GM21576 (cell line): ENCODE results near the gene ZNF222.

Source experiments
- ATAC-seq: cut with Tn5 transposase; IDR thresholded peaks from one replicate; pipeline ENCODE4 v1.9.1; 2021; ENCODE audit warnings: mild to moderate bottlenecking, moderate library complexity; ENCODE audit not compliant: unreplicated experiment

The ZNF222 gene

DNA sequence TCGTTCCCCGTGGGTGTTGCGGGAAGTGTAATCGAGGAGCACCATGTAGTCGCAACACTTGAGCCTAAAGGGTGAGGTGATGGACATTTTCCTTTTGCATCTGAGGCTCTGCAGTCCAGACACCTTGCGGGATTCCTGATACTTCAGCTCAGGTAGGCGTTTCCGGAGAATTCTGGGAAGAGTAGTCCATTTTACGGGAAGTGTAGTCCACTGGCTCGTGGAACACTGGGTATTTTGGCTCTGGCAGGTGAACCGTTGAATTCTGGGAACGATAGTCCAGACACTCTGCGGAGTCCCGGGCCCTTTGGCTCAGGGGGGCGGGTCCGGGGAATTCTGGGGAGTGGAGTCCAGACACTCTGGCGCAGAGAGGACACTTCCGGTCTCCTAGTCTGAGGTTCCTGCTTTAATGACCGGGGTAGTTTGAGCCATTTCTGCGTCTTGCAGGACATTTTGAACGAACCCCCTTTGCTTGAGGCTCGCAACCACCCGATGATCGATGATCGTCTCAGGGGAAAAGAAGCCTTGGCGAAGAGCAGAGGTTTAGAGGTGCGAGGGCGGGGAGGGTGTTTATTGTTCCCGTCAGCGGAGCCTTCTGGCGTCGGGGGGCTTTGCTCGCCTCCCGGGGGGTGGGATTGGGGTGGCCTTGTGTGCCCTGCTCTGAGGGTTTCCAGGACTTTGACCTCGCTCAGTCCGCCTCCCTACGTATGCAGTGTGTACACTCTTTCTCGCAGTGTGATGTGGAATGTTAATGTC lies 26.6 kb downstream of the ZNF222 start, which contains the start of gene ZNF223:
Gene ZNF223 (plus strand): TSS at position 387 of the 753 bp plus-strand sequence. CDS start 3,141 bp downstream, outside the sequence.
- peak; percentile 55 for ATAC-seq

DNA sequence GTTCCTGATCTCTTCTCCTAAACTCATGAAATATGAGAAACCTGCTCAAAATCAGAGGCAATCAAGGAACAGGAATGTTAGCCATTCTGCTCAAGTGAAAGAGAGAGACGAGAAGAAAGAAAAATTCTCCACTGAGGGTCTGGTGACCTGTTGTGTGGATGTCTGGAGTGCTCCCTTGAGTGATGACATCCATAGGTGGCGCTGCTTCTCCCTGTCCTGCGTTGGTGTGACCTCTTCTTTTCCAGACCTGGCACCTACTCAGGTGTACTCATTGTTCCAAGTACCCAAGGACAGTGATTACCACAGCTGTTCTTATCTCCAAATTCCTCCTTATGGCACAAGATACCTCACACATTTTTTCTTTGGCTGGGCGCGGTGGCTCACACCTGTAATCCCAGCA lies 30.7 kb downstream of the ZNF222 start:
- no peak for ATAC-seq

DNA sequence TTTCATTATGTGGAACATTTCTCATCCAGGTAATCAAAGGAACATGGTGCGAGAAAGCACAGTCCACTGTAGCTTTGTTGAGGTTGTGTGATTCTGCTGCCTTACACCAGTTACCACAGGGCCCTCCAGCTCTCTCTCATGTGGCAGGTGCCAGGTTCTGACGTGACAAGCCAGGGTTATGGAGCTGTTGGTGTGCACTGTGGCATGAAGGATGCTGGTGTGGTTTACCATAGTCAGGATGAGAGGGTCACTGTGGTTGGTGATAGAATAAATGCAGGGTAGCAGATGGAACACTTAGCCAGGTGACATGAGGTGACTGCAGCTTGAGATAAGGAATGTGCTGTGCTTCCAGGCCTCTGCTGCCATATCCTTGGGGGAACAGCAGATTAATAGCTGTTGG lies 34.0 kb downstream of the ZNF222 start:
- no peak for ATAC-seq

DNA sequence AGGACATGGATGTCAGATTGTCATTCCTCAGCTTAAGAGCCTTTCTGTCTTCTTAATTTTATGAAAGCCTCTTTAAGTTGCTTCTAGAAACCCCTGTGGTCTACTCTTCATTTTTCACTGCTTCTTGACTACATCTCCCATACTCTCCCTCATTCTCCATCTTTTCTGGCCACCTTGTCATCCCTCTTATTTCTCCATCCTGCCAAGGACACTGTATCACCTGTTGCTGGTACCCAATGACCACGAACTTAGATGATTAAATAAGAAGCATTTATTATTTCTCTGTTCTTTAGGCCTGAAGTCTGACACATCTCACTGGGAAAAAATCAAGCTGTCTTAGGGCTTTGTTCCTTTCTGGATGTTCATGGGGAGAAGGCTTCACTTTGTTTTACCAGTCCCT lies 35.9 kb downstream of the ZNF222 start:
- no peak for ATAC-seq

DNA sequence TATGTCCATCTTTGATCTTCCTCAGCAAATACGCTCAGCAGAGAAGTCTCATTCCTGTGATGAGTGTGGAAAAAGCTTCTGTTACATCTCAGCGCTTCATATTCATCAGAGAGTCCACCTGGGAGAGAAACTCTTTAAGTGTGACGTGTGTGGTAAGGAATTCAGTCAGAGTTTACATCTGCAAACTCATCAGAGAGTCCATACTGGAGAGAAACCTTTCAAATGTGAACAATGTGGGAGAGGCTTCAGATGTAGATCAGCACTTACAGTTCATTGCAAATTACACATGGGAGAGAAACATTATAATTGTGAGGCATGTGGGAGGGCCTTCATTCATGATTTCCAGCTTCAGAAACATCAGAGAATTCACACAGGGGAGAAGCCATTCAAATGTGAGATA lies 41.1 kb downstream of the ZNF222 start:
- ATAC-seq: no peak

DNA sequence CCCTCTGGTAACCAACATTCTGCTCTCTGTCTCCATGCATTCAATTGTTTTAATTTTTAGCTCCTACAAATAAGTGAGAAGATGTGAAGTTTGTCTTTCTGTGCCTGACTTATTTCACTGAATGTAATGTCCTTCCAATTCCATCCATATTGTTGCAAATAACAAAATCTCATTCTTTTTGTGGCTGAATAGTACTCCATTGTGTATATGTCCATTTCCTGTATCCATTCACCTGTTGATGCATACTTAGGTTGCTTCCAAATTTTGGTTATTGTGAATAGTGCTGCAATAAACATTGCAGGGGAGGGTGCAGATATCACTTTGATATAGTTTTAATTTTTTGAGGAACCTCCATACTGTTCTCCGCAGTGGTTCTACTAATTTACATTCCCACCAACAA lies 44.2 kb downstream of the ZNF222 start:
- no peak for ATAC-seq

DNA sequence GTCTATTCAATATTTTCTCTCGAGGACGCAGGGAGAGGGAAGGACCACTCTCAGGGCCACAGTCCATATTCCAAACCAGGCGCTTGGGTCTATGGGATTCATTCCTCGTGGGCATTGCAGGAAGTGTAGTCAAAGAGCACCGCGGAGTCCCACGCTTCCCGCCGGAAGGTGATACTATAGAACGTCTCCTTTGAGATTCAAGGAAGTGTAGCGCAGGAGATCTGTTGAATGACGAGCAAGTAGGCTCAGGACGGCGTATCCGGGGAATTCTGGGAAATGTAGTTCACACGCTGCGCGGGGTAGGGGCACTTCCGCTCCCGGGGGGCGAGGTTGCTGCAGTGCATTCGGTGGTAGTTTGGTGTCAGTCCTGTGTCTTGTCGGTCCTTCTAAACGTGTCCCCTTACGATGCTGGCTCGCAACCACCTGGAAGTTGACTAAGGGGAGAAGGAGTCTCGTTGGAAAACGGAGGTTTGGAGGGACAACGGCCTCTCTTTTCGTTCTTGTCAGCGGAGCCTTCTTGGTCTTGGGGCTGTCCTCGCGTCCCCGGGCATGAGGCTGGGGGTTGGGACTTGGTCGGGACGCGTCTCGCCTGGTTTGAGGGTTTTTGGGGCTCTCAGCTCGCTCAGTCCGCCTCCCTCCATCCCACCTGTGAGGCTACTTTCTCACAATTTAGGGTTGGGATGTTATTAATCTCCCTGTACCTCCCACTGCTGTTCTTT lies 46.8 kb downstream of the ZNF222 start, which contains the start of gene ZNF284:
Gene ZNF284 (plus strand): TSS at position 336 of the 719 bp plus-strand sequence. CDS start 4,231 bp downstream, outside the sequence.
- ATAC-seq: peak; percentile 89

DNA sequence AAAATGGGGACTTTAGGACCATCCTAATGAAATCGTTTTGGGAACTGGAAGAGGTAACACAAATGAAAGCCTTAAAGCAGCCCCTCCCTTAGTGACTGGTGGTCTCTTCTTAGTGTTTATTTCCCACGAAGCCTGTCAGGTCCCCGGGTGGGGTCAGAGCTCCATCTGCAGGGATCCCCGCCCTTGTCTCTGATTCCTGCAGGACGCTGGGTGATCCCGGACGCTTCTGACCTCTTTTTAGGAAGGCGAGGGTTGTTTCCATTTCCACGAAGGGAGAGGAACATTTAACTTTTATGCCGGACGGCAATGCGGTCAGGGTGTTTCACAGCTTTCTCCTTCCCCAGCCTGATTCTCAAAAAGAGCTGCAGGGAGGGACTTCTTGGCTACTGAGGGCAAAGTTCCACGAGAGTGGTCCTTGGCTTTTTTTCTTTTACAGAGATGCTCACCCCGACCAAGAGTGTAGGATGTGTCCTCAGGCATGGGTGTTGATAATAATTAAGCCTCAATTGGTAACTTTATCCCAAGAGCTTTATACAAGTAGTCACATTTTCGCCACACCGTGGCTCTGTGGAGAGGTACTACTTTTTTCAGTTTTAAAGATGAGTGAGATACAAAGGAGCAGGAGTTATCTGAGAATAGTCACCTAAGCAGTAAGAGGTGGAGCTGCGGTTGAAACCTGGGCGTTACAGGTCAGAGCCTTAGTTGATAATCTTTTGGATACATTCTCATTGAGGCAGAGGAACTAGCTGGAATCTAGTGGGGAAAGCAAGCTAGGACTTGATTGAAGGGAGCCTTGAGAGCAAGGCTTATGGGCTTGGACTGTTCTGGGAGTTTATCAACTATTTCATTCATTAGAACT lies 47.6 kb downstream of the ZNF222 start:
- no peak for ATAC-seq

DNA sequence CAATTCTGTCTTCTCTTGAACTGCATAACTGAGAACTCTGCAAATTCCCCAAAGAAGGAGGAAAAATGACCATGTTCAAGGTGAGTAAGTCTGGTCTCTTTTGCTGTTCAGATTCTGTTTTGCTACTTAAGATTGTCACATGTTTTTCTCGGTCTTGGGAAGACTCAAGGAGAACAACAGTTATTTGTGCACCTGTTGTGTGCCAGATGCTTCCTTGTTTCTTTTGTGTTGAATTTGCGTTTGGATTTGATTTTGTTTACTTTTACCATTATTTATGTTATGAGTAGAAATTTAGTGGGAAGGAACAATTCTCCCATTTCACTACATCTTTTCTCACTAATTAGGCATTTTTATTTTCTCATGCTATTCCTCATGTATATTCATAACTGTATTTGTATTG lies 51.1 kb downstream of the ZNF222 start:
- ATAC-seq: no peak
